Spleen (tissue), 11 donors: ENCODE measurements around the gene RBFOX1. TPM values are rescaled to one million over a fixed set of nuclear protein-coding genes. Genes with fewer than 3 reads are reported as not detected.

Source experiments
- DNase-seq: peaks from one replicate; pipeline ENCODE4 v3.0.0-alpha.2; 2020
- H3K27ac ChIP-seq, 8 donors: fragments of 200-600 bp; sonication (generic) in 7 of 8; 1 replicate in 4 of 8; 2 replicates in 4 of 8; pipeline versions ENCODE4 v1.5.0 to v1.8.0; 2016 to 2021; ENCODE audit warnings: inconsistent platforms in 4 of 8, mild to moderate bottlenecking in 4 of 8, moderate library complexity in 1 of 8
- H3K27me3 ChIP-seq, 7 donors: fragments of 200-600 bp; sonication (generic) in 6 of 7; replicated peaks in 1 of 7; 1 replicate in 4 of 7; 2 replicates in 3 of 7; pipeline versions ENCODE4 v1.5.0 to v1.8.0; 2016 to 2021; ENCODE audit warnings: inconsistent platforms in 3 of 7, mild to moderate bottlenecking in 1 of 7
- H3K36me3 ChIP-seq, 6 donors: fragments of 200-600 bp; sonication (generic) in 5 of 6; 1 replicate in 4 of 6; 2 replicates in 2 of 6; pipeline versions ENCODE4 v1.5.0 to v1.8.0; 2016 to 2021; ENCODE audit warnings: inconsistent platforms in 2 of 6
- H3K4me1 ChIP-seq, 6 donors: fragments of 200-600 bp; sonication (generic) in 5 of 6; 1 replicate in 3 of 6; 2 replicates in 3 of 6; pipeline versions ENCODE4 v1.5.0 to v1.8.0; 2016 to 2021; ENCODE audit warnings: inconsistent platforms in 3 of 6
- H3K4me3 ChIP-seq, 8 donors: fragments of 200-600 bp; sonication (generic) in 7 of 8; 1 replicate in 4 of 8; 2 replicates in 4 of 8; pipeline versions ENCODE4 v1.5.0 to v1.8.0; 2016 to 2021; ENCODE audit warnings: inconsistent platforms in 4 of 8, mild to moderate bottlenecking in 4 of 8, moderate library complexity in 2 of 8
- H3K9me3 ChIP-seq, 8 donors: fragments of 200-600 bp; sonication (generic) in 7 of 8; 1 replicate in 4 of 8; 2 replicates in 4 of 8; pipeline versions ENCODE4 v1.5.0 to v1.8.0; 2016 to 2021; ENCODE audit warnings: inconsistent platforms in 4 of 8
- POLR2A ChIP-seq, 3 donors: fragments of 450-650 bp; IDR thresholded peaks; one replicate each; pipeline ENCODE4 v1.5.1; 2017; ENCODE audit warnings: antibody characterized with exemption in 3 of 3, mild to moderate bottlenecking in 1 of 3
- POLR2AphosphoS5 ChIP-seq, 3 donors: sonication (generic); formaldehyde crosslinking; IDR thresholded peaks; one replicate each; pipeline ENCODE4 v1.5.1; 2017; ENCODE audit warnings: antibody characterized with exemption in 3 of 3
- WGBS, 5 donors: extraction: QIAGEN DNeasy Blood & Tissue Kit in 3 of 5; methylation state at CpG; one replicate each; pipeline versions ENCODE4 v1.1.5 to v1.1.7; 2013 to 2018; 5-methylcytosine and 5-hydroxymethylcytosine counted together
- intact Hi-C: fragments of 100-400 bp; cut with DNase I; formaldehyde crosslinking; loops from one replicate; pipeline ENCODE4 v1.15.0; 2023; ENCODE audit warnings: low total_unique reads
- polyA plus RNA-seq, 3 donors: library from polyadenylated mRNA; stranded (reverse); fragments of 200-250 nt; gene quantifications; one replicate each; pipeline ENCODE4 v1.2.1, GENCODE V29; 2013
- total RNA-seq, 7 donors: library from RNA; depleted of rRNA in 3 of 7; stranded (reverse); fragments of >200 nt in 3 of 7; fragmentation: NEBNext Ultra II Directional in 4 of 7; extraction: Animal tissue kit (Norgen Biotek cat#: 25700) in 4 of 7; gene quantifications; one replicate each; pipeline versions ENCODE4 v1.1.0 to v1.2.1, GENCODE V29; 2016 to 2021
- TF ChIP-seq, protein P1 (sequence below), 11 experiments: fragments of 200-600 bp in 7 of 11; fragments of 450-650 bp in 4 of 11; sonication (generic) in 4 of 11; IDR thresholded peaks in 8 of 11; conservative IDR thresholded peaks in 3 of 11; 1 replicate in 7 of 11; 2 replicates in 4 of 11; pipeline versions ENCODE4 v1.4.0 to v1.8.0; 2016 to 2021; ENCODE audit warnings: antibody characterized with exemption in 11 of 11, inconsistent platforms in 4 of 11, mild to moderate bottlenecking in 1 of 11
- donor health status: healthy with polysubstance abuse.
- donor health status: DM: no; HTN: no; CAD: no; lungs with moderate emphysema.
- donor health status: DM: no; HTN: no; CAD: no.
- donor health status: Bipolar disorder and iron deficiency.
- donor health status: healthy.
- donor health status: DM: no; HTN: no; CAD: no.
- donor health status: DM: yes; HTN: yes; CAD: no.

Gene RBFOX1
- total and polyA plus RNA-seq, 10 donors: 0.07 to 0.13 TPM; not detected in 8

DNA sequence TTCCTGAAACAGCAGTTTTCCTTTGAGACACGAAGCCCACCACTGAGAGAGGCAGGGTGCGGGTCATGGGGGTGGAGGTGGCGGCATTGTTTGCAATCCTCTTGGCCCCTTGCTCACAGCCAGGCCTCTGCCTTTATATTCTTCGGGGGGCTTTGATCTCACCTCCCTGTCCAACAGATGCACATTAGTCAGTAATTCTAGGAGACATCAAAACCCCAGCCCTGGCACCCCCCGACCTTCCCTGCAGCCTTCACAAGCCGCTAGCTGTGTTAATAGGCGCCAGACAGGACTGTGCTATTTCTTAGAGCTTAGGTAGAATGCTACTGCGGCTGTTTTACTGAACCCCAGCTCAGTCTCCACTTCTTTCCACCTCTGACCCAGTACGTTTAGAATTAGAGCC, 212.6 kb downstream of the RBFOX1 start:
- Histone ChIP-seq H3K36me3 (no peaks in the 10 kb centered on the region), H3K4me3 (no peak overlapping the region), H3K4me1 (no peaks in the 10 kb centered on the region), H3K9me3 (peaks cover 0 to 18% (median 0%) of the 10 kb centered on the region in 8 donors), H3K27me3 (no peaks in the 10 kb centered on the region), H3K27ac (no peak overlapping the region)
- 53 to 62% (median 60%) methylated on average over 6 to 9 of the region's 9 CpGs for WGBS, 5 donors
- TF ChIP-seq POLR2AphosphoS5 (IDR thresholded peaks at IDR 0.05) (no peak), POLR2A (IDR thresholded peaks at IDR 0.05) (no peak)
- TF ChIP-seq, protein P1, sequence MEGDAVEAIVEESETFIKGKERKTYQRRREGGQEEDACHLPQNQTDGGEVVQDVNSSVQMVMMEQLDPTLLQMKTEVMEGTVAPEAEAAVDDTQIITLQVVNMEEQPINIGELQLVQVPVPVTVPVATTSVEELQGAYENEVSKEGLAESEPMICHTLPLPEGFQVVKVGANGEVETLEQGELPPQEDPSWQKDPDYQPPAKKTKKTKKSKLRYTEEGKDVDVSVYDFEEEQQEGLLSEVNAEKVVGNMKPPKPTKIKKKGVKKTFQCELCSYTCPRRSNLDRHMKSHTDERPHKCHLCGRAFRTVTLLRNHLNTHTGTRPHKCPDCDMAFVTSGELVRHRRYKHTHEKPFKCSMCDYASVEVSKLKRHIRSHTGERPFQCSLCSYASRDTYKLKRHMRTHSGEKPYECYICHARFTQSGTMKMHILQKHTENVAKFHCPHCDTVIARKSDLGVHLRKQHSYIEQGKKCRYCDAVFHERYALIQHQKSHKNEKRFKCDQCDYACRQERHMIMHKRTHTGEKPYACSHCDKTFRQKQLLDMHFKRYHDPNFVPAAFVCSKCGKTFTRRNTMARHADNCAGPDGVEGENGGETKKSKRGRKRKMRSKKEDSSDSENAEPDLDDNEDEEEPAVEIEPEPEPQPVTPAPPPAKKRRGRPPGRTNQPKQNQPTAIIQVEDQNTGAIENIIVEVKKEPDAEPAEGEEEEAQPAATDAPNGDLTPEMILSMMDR (IDR thresholded peaks at IDR 0.05 in 8 of 11, conservative IDR thresholded peaks at IDR 0.05 in 3 of 11): no peak
- intact Hi-C loops: no loop called here
- no peak for DNase-seq

DNA sequence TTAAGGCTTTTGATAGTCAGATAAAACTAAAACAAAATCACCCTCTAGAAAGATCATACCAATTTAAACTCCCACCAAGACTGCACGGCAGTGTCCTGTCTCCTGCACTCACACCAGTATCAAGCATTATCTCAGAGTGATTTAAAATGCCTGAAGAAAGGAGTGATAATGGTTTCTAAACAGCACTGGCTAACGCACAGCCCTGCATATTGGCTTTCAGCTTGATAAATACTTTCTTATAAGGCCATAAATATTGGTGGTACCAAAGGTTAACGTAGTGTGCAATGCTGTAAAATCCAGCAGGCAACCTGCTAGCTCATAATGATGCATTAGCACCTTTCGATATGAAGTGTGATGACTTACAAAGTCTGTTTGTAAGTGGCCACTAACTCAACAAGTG, 214.3 kb downstream of the RBFOX1 start:
- DNase-seq: no peak
- Histone ChIP-seq H3K27me3 (no peaks in the 10 kb centered on the region), H3K4me3 (no peak overlapping the region), H3K4me1 (no peaks in the 10 kb centered on the region), H3K27ac (no peak overlapping the region), H3K9me3 (peaks cover 0 to 17% (median 0%) of the 10 kb centered on the region in 8 donors), H3K36me3 (no peaks in the 10 kb centered on the region)
- intact Hi-C loops: no loop called here
- WGBS, 5 donors: 41 to 48% (median 46%) methylated on average over 4 of the region's 4 CpGs
- TF ChIP-seq POLR2A (IDR thresholded peaks at IDR 0.05): no peak
- TF ChIP-seq POLR2AphosphoS5 (IDR thresholded peaks at IDR 0.05): no peak
- TF ChIP-seq, protein P1 (IDR thresholded peaks at IDR 0.05 in 8 of 11, conservative IDR thresholded peaks at IDR 0.05 in 3 of 11): no peak

- peaks cover 0 to 17% (median 0%) of the 10 kb centered on the region in 8 donors for H3K9me3 ChIP-seq
- no peak for TF ChIP-seq POLR2A (IDR thresholded peaks at IDR 0.05)
- TF ChIP-seq POLR2AphosphoS5 (IDR thresholded peaks at IDR 0.05): no peak
- TF ChIP-seq, protein P1 (IDR thresholded peaks at IDR 0.05 in 8 of 11, conservative IDR thresholded peaks at IDR 0.05 in 3 of 11): no peak
- no peak overlapping the region for H3K4me3 ChIP-seq
- H3K27me3 ChIP-seq: no peaks in the 10 kb centered on the region
- H3K4me1 ChIP-seq: no peaks in the 10 kb centered on the region
- intact Hi-C loops: no loop called here
- WGBS, 5 donors: 58 to 80% (median 62%) methylated on average over 4 of the region's 4 CpGs
- DNase-seq: no peak
- H3K27ac ChIP-seq: no peak overlapping the region
- H3K36me3 ChIP-seq: no peaks in the 10 kb centered on the region
Observed at GRCh38 chr16:7547736-7548135, 215.1 kb downstream of the RBFOX1 start.

GRCh38 chr16:7548796-7549318, 216.2 kb downstream of the RBFOX1 start:
- Histone ChIP-seq H3K4me1 (no peaks in the 10 kb centered on the region), H3K27ac (no peak overlapping the region), H3K9me3 (peaks cover 0 to 17% (median 0%) of the 10 kb centered on the region in 8 donors), H3K27me3 (no peaks in the 10 kb centered on the region), H3K36me3 (no peaks in the 10 kb centered on the region), H3K4me3 (no peak overlapping the region)
- no peak for DNase-seq
- 72 to 84% (median 77%) methylated on average over 4 of the region's 4 CpGs for WGBS, 5 donors
- intact Hi-C loops: no loop called here
- TF ChIP-seq, protein P1 (IDR thresholded peaks at IDR 0.05 in 8 of 11, conservative IDR thresholded peaks at IDR 0.05 in 3 of 11): no peak
- no peak for TF ChIP-seq POLR2AphosphoS5 (IDR thresholded peaks at IDR 0.05)
- TF ChIP-seq POLR2A (IDR thresholded peaks at IDR 0.05): no peak
